ENCODE data around the gene CAB39.

CAB39 gene

DNA sequence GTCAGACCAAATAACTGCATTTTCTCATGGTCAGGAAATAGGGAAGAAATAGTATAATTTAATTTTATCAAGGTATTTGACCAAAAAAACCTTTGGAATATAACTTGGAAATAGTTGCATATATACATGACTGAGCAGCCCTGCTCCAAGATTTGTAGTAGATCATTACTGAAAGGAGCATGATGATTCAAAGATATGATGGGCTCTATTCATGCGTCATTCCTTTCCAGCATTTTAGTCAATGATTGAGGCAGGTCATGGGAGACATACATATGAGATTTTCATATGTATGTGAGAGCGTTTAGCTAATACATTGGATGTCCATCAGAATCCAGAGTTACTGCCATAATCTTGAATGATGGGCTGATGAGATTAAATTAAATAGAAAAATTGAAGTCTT, 74.5 kb downstream of the CAB39 start:
- no peak for ATAC-seq (replicated peaks; ENCODE audit: extremely low read depth, poor library complexity, severe bottlenecking)
- peaks cover 7% of the 10 kb centered on the region for H3K9me3 Mint-ChIP-seq
- no peak overlapping the region for H3K27ac Mint-ChIP-seq (ENCODE audit: low read depth)

DNA sequence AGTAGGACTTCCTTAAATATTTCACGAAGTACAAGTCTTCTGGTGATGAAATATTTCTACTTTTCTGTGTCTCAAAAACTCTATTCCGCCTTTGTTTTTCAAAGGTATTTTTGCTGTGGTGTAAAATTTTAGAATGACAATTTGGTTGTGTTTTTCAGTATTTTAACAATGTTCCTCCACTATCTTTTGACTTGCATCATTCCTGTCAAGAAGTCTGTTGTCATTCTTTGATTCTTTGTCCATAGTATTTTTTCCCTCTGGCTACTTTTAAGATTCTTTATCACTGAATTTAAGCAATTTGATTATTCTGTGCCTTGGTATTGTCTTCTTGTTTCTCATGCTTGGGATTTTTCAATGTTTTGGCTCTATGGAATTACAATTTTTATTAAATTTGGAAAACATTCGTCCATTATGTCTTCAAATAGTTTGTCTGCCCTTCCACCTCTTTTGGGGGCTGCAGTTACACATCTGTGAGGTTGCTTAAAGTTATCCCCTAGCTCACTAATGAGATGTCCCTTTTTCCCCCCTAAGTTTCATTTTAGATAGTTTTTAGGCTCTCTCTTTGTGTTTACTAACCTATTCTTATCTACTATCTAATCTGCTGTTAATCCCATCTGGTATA, 76.0 kb downstream of the CAB39 start:
- DNase-seq (ENCODE audit: low spot score in 2 of 2) (no peak), ATAC-seq (replicated peaks; ENCODE audit: extremely low read depth, poor library complexity, severe bottlenecking) (no peak)
- Mint-ChIP-seq H3K4me3 (no peak overlapping the region), H3K27me3 (no peaks in the 10 kb centered on the region), H3K36me3 (ENCODE audit: insufficient read depth) (peaks cover 30% of the 10 kb centered on the region), H3K4me1 (peaks cover 62% of the 10 kb centered on the region), H3K9me3 (peaks cover 7% of the 10 kb centered on the region), H3K27ac (ENCODE audit: low read depth) (peak overlapping the region; percentile 32)

More for the DNA sequence above, 74.5 kb downstream of the CAB39 start:
- peaks cover 52% of the 10 kb centered on the region for H3K4me1 Mint-ChIP-seq
- no peak for DNase-seq (ENCODE audit: low spot score in 2 of 2)
- H3K36me3 Mint-ChIP-seq (ENCODE audit: insufficient read depth), result peaks cover 30% of the 10 kb centered on the region
- no peaks in the 10 kb centered on the region for H3K27me3 Mint-ChIP-seq
- no peak overlapping the region for H3K4me3 Mint-ChIP-seq

DNA sequence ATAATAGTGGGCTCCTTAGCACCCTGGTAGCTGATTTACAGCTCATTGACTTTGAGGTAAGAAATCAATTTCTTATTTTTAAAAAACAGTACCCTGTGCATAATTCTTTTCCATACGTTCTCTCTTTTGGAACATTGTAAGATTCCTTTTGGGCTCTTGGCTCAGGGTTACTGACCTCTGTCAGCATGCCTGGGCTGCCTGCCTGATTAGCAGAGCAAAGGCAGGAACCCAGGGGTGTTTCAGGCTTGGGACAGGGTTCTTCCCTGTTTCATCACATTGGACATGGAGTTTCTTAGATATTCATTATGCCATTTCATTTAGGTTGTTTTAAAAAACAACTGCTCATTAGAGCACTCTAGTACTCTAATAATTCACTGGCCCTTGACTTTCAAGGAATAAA, 78.3 kb downstream of the CAB39 start:
- Mint-ChIP-seq H3K9me3 (peaks cover 7% of the 10 kb centered on the region), H3K4me1 (peaks cover 56% of the 10 kb centered on the region), H3K36me3 (ENCODE audit: insufficient read depth) (peaks cover 31% of the 10 kb centered on the region), H3K27me3 (no peaks in the 10 kb centered on the region), H3K27ac (ENCODE audit: low read depth) (no peak overlapping the region), H3K4me3 (no peak overlapping the region)
- ATAC-seq (replicated peaks; ENCODE audit: extremely low read depth, poor library complexity, severe bottlenecking) (no peak), DNase-seq (ENCODE audit: low spot score in 2 of 2) (no peak)

DNA sequence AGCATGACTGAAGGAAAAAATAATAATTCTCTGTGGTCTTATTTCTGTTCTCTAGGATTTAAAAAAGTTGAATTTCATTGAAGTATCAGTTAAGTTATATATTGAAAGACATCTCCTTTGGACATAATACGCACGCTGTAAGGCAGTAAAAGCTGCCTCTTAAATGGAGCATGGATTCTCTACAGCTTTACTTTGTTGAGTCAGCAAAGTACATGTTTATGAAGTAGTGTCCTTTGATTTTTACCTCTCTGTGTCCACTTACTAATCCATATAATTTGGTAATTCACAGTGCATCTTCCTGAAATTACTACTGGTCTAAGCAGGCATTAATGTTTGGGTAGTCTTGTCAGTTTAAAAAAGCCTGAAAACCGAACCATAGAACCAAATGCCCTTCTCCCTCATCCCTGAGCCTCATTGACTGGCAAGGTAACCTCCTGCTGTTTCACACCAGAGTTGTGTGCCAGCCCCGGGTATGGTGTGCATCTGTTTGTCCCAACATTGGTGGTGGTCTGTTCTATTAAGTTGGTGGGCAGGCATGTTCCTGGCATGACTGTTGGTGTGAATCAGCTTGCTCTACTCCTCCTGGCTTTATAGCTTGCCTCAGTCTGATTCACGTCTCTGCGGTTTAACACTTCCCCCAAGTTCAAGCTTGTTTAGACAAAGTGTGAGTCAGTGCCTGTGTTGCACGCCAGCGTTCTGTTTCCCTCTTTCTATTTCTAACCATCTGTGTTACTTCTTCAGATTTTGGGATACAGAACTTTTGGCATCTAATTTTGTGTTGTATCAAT, 81.1 kb downstream of the CAB39 start:
- peak overlapping the region; percentile 68 for H3K4me3 Mint-ChIP-seq
- ATAC-seq (replicated peaks; ENCODE audit: extremely low read depth, poor library complexity, severe bottlenecking), result peak; percentile 99
- H3K27ac Mint-ChIP-seq (ENCODE audit: low read depth), result peak overlapping the region; percentile 83
- no peaks in the 10 kb centered on the region for H3K27me3 Mint-ChIP-seq
- DNase-seq (ENCODE audit: low spot score in 2 of 2), result peak; percentile 27 to 70
- H3K36me3 Mint-ChIP-seq (ENCODE audit: insufficient read depth), result peaks cover 28% of the 10 kb centered on the region
- H3K9me3 Mint-ChIP-seq, result peaks cover 6% of the 10 kb centered on the region
- H3K4me1 Mint-ChIP-seq, result peaks cover 46% of the 10 kb centered on the region

DNA sequence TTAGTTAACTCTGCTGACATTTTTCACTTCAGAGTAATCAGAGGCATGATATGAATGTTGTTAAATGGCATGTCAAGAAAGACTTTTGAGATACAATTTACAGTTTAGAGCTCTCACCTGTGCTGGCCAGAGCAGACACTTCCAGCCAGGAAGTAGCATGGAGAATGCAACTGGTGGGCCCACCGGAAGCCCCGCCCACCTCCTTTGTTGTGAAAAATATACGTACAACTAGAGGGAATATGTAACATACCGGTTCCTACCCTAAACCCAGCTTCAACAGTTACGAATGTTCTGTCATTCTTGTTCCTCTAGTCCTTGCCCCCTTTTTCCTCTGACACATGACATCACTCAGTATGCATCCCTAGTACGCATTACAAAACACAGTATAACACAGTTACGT, 81.9 kb downstream of the CAB39 start:
- Mint-ChIP-seq H3K36me3 (ENCODE audit: insufficient read depth) (peaks cover 26% of the 10 kb centered on the region), H3K9me3 (no peaks in the 10 kb centered on the region), H3K27ac (ENCODE audit: low read depth) (peak overlapping the region; percentile 83), H3K27me3 (no peaks in the 10 kb centered on the region), H3K4me3 (peak overlapping the region; percentile 68), H3K4me1 (peaks cover 40% of the 10 kb centered on the region)
- DNase-seq (ENCODE audit: low spot score in 2 of 2), result no peak
- peak; percentile 20 for ATAC-seq (replicated peaks; ENCODE audit: extremely low read depth, poor library complexity, severe bottlenecking)

DNA sequence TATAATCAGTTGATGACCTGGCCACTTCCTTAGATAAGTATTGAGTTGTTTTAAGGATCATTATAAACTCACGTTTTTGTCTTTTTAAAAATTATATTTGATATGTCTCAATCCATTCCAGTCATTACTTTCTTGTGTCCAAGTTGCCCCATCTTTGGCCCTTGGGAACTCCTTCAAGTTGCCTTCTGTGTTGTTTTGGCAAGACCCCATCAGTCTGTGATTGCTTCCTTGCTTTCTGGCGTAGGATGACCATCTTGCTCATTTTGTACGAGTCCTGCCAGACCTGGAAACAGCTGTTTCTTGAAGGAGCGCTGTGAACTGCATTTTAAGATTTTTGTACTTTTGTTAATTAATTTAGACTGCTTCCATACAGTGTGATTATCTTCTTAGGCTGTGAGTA, 83.2 kb downstream of the CAB39 start:
- Mint-ChIP-seq H3K36me3 (ENCODE audit: insufficient read depth) (peaks cover 25% of the 10 kb centered on the region), H3K27me3 (no peaks in the 10 kb centered on the region), H3K9me3 (no peaks in the 10 kb centered on the region), H3K27ac (ENCODE audit: low read depth) (no peak overlapping the region), H3K4me1 (peaks cover 41% of the 10 kb centered on the region), H3K4me3 (no peak overlapping the region)
- no peak for ATAC-seq (replicated peaks; ENCODE audit: extremely low read depth, poor library complexity, severe bottlenecking)
- DNase-seq (ENCODE audit: low spot score in 2 of 2), result no peak

DNA sequence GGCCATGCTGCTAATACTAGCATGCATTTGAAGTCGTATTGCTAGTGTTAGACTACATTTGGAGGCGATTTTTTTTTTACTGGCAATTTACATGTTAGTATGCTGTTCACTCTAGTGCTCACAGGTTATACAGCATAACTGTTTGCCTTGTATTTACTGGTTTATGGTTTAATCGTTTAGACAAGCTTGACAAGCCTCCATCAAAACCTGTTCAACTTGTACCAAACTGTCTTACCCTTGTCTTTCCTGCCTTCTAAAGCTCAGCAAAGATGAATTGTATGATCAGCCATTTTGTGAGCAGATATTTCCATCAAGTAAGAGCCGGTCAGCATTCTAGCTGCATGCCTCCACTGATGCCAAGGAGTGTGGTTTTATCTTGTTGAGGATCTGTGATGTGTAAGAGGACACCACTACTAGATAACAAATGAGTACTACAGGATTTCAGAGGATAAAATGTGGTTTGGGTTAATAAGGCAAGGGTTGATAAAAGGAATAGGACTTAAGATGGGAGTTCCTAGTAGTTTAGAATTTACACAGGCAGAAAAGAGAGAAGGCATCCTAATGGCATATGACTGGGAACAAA, 83.7 kb downstream of the CAB39 start:
- Mint-ChIP-seq H3K4me1 (peaks cover 41% of the 10 kb centered on the region), H3K36me3 (ENCODE audit: insufficient read depth) (peaks cover 24% of the 10 kb centered on the region), H3K27me3 (no peaks in the 10 kb centered on the region), H3K4me3 (no peak overlapping the region), H3K9me3 (no peaks in the 10 kb centered on the region), H3K27ac (ENCODE audit: low read depth) (no peak overlapping the region)
- ATAC-seq (replicated peaks; ENCODE audit: extremely low read depth, poor library complexity, severe bottlenecking), result no peak
- no peak for DNase-seq (ENCODE audit: low spot score in 2 of 2)

DNA sequence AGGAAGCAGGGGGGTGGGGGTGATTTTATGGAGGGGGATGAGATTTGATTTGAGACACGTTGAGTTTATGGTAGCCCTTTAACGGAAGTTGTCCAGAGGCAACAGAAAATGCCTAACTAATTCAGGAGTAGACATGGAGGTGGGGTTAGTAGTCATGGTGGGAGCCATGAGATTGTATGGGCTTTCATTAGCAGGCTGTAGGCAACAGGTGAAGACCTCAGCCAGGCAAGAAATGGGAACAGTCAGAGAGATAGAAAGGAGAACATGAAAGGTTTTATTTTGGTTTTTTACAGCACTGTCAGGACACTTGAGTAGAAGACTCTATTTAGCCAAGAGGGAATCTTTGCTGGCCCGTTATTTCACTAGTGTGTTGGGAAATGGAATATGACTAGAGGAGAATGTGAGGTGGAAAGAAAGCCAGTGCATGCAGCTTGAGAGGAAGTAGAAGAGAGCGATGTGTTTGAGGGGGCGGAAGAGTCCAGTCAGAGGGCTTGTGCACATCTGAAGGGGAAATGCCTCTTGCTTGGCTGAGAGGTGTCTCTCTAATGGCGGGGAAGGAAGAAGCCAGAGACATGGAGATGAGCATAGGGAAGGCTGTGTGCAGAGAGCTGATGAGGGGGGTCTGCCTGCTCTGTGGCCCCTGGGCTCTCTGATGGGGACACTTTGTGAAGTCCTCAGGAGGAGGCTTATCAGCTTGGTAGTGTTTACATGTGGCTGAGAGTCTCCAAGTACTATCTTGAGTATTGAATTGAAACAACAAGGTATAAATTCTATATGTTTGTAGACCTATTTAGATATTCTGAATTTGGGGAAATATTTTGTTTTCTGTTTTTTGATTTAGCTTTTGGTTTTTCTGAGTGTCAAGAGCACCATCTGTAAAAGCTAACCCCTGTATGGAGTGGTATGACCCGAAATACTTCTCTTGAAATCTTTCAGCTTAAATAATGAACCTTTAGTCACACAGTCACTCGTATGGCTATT, 85.2 kb downstream of the CAB39 start:
- no peak for DNase-seq (ENCODE audit: low spot score in 2 of 2)
- H3K27me3 Mint-ChIP-seq, result no peaks in the 10 kb centered on the region
- H3K4me1 Mint-ChIP-seq, result peaks cover 33% of the 10 kb centered on the region
- ATAC-seq (replicated peaks; ENCODE audit: extremely low read depth, poor library complexity, severe bottlenecking), result no peak
- H3K27ac Mint-ChIP-seq (ENCODE audit: low read depth), result no peak overlapping the region
- H3K4me3 Mint-ChIP-seq, result no peak overlapping the region
- peaks cover 25% of the 10 kb centered on the region for H3K36me3 Mint-ChIP-seq (ENCODE audit: insufficient read depth)
- no peaks in the 10 kb centered on the region for H3K9me3 Mint-ChIP-seq

DNA sequence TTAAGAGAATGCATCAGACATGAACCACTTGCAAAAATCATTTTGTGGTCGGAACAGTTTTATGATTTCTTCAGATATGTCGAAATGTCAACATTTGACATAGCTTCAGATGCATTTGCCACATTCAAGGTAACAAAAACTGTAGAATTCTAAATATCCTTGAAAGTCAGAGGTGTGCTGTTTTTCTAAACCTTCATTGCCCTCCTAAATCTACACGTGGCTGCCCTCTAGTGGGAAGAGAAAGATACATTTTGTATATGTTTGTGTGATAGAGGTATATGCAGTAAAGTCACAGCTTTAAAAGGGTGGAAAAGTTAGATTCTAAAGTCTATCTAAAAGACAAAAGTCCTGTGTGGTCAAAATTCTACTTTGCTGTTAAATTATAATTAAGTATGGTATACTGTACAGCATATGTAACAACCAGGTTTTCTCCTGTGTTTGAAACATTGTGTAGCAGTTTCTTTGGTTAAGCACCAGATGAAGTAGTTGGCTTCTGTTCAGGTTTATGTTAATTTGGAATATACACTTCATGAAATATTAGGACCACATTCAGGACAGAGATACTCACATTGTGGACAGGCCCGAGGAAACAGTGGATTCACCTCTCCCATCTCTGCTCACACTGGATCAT, 86.2 kb downstream of the CAB39 start:
- DNase-seq (ENCODE audit: low spot score in 2 of 2) (peak in 1 of 2 donors; percentile 22), ATAC-seq (replicated peaks; ENCODE audit: extremely low read depth, poor library complexity, severe bottlenecking) (no peak)
- peaks cover 24% of the 10 kb centered on the region for H3K36me3 Mint-ChIP-seq (ENCODE audit: insufficient read depth)
- H3K27me3 Mint-ChIP-seq, result no peaks in the 10 kb centered on the region
- H3K4me3 Mint-ChIP-seq, result no peak overlapping the region
- no peak overlapping the region for H3K27ac Mint-ChIP-seq (ENCODE audit: low read depth)
- H3K4me1 Mint-ChIP-seq, result peaks cover 27% of the 10 kb centered on the region
- H3K9me3 Mint-ChIP-seq, result no peaks in the 10 kb centered on the region

DNA sequence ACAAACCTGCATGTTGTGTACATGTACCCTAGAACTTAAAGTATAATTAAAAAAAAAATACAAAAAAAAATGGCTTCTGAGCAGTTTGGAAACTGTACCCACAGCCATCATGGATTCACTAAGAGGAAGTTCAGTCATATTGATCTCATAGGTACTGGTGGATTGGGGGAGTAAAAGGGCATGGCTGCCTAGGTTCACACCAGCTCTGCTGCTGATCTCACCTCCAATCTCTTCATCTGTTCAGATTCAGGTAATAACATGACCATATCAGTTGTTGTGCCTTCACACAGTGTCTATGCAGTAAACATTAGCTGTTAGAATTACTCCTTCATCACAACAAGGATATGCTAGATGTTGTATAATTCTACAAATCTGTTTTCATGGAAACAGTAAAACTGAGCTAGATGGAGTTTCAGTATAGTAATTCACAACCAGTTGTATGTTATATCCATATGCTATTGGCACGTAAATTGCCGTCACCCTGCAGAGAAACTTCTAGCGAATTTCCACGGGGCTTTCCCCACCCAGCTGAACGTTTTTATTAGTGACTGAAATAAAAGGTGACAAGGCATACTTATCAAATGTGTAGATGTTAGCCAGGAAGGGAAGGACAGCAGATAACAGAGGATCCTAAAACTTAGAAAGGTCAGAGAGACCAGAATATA, 92.8 kb downstream of the CAB39 start:
- Mint-ChIP-seq H3K27ac (ENCODE audit: low read depth) (peak overlapping the region; percentile 63), H3K9me3 (no peaks in the 10 kb centered on the region), H3K27me3 (no peaks in the 10 kb centered on the region), H3K4me3 (no peak overlapping the region), H3K4me1 (peaks cover 9% of the 10 kb centered on the region), H3K36me3 (ENCODE audit: insufficient read depth) (peaks cover 23% of the 10 kb centered on the region)
- no peak for DNase-seq (ENCODE audit: low spot score in 2 of 2)
- no peak for ATAC-seq (replicated peaks; ENCODE audit: extremely low read depth, poor library complexity, severe bottlenecking)

DNA sequence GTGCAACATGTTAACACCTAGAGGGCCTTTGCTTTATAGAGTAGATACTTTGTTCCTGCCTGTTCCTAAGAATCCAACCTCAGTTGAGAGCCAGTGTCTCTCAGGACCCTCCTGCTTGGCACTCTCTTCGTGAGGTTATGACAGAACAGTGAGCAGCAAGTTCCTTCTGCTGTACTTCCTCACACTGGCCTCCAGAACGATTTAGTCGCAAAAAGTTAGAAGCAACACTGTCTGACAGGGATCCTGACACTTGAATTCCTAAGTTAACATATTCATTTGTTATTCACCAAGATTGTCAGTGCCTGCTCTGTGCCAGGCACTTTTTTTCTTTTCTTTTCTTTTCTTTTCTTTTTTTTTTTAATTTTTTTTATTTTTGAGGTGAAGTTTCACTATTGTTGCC, 95.1 kb downstream of the CAB39 start:
- DNase-seq (ENCODE audit: low spot score in 2 of 2) (no peak), ATAC-seq (replicated peaks; ENCODE audit: extremely low read depth, poor library complexity, severe bottlenecking) (no peak)
- H3K4me1 Mint-ChIP-seq, result peaks cover 10% of the 10 kb centered on the region
- no peak overlapping the region for H3K4me3 Mint-ChIP-seq
- peaks cover 26% of the 10 kb centered on the region for H3K36me3 Mint-ChIP-seq (ENCODE audit: insufficient read depth)
- peak overlapping the region; percentile 22 for H3K27ac Mint-ChIP-seq (ENCODE audit: low read depth)
- no peaks in the 10 kb centered on the region for H3K9me3 Mint-ChIP-seq
- H3K27me3 Mint-ChIP-seq, result no peaks in the 10 kb centered on the region

All from central memory CD8-positive, alpha-beta T cell (primary cell).